IPS-11a (cell line): ENCODE data around the gene FAM171A2.

Experiments used
- H3K4me3 ChIP-seq: one replicate; pipeline ENCODE4 v1.5.1; 2013; ENCODE audit warnings: low read depth, low read length, control low read depth

The FAM171A2 gene

GRCh38 chr17:44362459-44362948 lies 1.1 kb downstream of the FAM171A2 start:
- peak overlapping the region; percentile 47 for H3K4me3 ChIP-seq

DNA sequence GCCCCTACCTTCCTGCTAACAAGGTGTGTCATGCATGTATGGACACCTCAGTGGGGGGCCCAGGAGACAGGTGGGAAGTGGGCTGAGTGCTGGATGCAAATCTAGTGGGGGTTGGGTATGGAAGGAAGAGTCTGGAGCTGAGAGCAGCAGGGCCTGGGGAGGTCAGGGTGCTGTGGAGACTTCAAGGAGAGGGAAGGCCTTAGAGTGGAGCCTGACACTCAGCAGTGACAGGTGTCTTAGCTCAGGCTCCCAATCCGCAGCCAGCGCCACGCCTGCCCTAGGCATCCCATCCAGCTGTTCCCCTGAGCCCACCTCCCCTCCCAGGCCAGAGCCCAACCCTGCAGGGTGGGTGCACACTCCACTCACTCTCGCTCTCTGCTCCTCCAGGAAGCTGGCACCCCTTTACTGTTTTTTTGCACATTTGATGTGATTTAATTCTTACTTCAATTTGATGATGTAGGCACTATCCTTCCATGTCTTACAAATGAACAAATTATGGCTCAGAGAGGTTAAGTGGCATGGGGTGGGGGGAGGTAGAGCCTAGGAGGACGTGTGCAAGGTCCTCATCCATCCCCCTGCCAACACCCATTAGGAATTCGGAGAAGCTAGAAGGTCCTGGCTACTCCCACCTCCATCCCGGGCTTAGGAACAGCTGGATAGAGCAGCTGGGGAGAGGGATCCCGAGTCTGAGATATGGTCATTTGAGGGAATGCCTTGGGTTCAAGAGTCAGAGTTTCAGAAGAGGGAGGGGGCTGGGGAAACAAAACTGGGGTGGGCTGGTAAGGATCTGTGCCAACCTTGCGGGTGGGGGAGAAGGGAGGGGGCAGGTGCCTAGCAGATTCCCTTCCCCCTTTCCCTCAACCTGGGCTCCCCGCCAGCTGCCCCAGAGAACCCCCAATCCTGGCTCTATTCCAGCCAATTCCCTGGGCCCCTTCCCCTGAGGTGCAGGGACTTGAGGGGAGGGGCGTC lies 2.1 kb downstream of the FAM171A2 start:
- no peak overlapping the region for H3K4me3 ChIP-seq

DNA sequence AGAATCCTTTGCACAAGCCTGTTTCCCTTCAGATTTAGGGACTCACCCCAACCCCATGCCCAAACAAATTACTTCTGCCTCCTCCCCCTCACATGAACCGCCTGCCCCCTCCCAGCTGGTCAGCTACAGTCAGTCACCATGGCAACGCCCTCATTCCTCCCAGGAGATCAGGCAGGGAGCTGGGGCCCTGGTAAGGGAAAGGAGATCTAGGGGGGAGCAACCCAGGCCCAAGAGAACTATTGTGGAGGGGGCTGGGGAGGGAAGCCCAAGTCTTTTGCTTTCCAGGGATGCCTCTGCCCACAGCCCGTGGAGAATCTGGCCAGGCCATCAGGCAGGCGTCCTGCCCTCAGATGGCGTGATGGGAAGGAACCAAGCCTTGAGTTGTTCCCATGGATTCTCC lies 2.8 kb downstream of the FAM171A2 start:
- no peak overlapping the region for H3K4me3 ChIP-seq

GRCh38 chr17:44360144-44360533 lies 3.5 kb downstream of the FAM171A2 start:
- no peak overlapping the region for H3K4me3 ChIP-seq

DNA sequence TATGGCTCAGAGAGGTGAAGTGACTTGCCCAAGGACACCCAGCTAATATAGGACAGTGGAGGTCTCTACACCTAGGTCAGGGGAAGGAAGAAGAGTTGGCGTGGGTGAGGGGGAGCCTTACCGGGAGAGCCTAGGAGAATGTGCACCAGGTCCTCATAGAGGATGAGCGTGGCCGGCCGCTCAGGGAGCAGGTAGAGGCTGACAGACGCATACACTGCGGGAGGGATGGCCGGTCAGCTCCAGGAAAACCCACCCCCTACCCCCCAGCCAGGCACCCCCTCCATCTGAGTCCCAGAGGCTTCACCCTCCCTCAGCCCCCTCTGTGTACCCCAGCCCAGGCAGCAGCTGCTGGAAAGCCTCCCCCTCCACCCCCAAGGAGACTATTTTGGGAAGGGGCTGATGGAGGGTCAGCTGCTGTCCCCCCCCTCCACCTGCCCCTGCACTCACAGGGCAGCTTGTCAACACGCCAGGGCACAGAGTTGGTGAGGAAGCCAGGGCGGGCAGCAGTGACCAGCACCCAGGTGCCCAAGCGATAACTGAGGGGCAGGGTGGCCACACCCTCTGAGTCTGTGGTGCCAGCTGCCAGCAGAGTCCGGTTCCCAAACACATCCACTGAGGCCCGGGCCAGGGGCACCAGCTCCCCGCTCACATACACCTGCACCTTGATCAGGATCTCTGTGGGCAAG lies 4.1 kb downstream of the FAM171A2 start:
- H3K4me3 ChIP-seq, result no peak overlapping the region

- H3K4me3 ChIP-seq, result no peak overlapping the region
These were observed 4.6 kb downstream of the FAM171A2 start for GRCh38 chr17:44359006-44359405.

DNA sequence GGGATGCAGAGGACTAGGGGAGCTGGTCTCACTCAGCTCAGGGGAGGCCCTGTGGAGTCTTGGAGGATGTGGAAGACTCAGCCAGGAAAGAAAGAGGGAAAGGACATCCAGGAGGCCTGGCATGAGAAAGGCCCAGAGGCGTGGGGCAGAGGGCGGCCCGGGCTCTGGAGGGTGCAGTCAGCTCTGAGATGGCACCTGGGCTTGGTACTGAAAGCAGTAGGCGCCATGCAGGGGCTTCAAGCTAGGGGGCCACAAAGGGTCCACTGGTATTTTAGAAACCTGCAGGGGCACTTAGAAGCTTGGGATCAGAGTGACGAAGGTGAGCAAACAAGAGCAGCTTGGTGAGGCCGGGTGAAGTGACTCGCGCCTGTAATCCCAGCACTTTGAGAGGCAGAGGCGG lies 5.6 kb downstream of the FAM171A2 start:
- no peak overlapping the region for H3K4me3 ChIP-seq

DNA sequence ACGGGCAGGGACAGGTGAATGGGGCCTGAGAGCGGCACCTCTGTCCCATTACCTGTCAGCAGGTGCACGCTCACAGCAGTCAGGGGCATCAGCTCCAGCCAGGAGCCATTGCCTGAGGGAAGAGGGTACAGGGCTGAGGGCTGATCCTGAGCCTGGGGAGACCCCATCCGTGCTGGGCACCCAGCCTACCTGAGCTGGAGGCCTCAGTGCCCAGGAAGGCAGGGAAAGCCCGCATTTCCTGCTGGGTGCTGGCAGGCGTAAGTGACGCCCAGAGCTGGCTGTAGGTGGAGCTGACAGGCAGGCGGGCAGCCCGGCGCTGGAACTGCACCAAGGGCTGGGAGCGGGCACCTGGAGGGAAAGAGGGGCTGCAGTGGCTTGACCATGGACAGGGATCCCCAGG lies 7.4 kb downstream of the FAM171A2 start:
- no peak overlapping the region for H3K4me3 ChIP-seq

- no peak overlapping the region for H3K4me3 ChIP-seq
These were observed 8.0 kb downstream of the FAM171A2 start for GRCh38 chr17:44355642-44356099.

DNA sequence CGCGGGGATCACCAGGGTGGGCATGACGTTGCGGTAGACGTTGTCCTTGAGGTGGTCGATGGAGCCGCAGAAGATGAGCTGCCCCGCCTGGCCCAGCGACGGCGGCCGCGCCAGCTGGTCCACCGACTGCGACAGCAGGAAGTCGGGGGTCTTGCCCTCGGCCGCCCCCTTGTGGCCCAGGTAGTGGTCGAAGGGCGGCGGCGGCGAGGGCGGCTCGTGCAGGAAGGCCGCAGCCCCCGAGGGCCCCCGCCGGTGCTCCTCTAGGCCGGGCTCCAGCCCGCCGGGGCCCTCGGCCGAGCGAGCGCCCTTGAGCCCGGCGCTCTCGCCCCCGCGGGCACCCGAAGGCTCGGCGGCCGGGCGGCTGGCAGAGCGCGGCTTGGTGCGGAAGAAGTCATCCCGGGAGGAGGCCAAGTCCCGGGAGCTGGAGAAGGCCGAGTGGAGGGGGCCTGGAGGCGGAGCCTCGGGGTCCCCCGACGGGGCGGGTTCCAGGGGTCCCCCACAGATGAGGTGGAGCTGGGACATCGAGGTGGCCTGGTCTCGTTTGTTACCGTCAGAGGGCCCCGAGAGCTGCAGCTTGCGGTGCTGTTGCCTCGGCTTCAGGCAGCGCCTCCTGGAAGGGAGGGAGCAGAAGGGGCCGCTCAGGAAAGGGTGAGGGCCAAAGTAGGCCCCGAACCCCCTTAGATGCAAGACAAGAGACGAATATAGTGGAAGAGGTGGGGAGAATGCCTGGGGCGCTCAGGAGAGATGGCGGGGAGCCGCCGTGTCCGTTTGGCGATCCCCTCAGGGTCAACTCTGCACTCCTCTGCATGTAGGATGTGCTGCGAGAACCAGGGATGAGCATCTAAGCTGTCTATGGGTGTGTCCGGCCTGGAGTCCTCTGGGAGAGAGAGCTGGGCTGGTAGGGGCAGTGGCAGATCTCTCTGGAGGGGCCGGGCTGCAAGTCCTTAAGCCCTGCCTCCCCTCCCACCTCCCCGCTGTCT lies 8.8 kb downstream of the FAM171A2 start:
- H3K4me3 ChIP-seq, result peak overlapping the region; percentile 4

GRCh38 chr17:44353672-44354331 lies 9.9 kb downstream of the FAM171A2 start:
- H3K4me3 ChIP-seq, result peak overlapping the region; percentile 33

GRCh38 chr17:44352828-44353671 lies 10.6 kb downstream of the FAM171A2 start:
- H3K4me3 ChIP-seq, result peak overlapping the region; percentile 10

DNA sequence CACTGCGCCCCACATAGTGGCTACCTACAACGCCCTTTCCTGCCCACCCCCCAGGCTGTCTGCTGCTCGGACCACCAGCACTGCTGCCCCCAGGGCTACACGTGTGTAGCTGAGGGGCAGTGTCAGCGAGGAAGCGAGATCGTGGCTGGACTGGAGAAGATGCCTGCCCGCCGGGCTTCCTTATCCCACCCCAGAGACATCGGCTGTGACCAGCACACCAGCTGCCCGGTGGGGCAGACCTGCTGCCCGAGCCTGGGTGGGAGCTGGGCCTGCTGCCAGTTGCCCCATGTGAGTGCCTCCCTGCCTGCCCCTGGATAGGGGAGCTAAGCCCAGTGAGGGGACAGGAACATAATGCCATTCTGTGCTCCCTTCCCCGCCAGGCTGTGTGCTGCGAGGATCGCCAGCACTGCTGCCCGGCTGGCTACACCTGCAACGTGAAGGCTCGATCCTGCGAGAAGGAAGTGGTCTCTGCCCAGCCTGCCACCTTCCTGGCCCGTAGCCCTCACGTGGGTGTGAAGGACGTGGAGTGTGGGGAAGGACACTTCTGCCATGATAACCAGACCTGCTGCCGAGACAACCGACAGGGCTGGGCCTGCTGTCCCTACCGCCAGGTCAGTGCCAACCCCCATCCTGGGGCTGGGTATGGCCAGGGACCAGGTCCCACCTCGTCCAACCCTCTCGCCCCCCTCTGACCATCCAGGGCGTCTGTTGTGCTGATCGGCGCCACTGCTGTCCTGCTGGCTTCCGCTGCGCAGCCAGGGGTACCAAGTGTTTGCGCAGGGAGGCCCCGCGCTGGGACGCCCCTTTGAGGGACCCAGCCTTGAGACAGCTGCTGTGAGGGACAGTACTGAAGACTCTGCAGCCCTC lies 11.5 kb downstream of the FAM171A2 start:
- H3K4me3 ChIP-seq, result no peak overlapping the region

DNA sequence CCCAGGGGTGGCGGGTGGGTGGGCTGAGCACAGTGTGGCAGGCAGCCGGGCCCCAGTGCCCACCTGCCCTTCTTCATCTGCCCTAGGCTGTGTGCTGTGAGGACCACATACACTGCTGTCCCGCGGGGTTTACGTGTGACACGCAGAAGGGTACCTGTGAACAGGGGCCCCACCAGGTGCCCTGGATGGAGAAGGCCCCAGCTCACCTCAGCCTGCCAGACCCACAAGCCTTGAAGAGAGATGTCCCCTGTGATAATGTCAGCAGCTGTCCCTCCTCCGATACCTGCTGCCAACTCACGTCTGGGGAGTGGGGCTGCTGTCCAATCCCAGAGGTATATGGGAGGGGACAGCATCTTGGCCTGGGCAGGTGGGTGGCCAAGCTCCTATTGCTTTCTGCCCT lies 12.2 kb downstream of the FAM171A2 start:
- H3K4me3 ChIP-seq, result no peak overlapping the region

DNA sequence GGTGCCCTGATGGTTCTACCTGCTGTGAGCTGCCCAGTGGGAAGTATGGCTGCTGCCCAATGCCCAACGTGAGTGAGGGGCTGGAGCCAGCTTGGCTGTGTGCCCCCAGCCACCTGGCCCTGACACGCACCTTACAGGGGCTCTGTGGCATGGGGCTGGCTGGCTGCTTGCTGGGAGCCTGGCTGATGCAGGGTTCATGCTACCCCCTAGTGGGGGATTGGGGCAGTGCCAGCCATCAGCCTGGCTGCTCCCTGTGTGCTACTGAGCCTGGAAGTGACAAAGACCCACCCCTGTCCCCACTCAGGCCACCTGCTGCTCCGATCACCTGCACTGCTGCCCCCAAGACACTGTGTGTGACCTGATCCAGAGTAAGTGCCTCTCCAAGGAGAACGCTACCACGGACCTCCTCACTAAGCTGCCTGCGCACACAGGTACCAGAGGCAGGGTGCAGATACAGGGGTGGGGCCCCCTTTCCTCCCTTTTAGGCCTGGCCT lies 12.9 kb downstream of the FAM171A2 start:
- no peak overlapping the region for H3K4me3 ChIP-seq

DNA sequence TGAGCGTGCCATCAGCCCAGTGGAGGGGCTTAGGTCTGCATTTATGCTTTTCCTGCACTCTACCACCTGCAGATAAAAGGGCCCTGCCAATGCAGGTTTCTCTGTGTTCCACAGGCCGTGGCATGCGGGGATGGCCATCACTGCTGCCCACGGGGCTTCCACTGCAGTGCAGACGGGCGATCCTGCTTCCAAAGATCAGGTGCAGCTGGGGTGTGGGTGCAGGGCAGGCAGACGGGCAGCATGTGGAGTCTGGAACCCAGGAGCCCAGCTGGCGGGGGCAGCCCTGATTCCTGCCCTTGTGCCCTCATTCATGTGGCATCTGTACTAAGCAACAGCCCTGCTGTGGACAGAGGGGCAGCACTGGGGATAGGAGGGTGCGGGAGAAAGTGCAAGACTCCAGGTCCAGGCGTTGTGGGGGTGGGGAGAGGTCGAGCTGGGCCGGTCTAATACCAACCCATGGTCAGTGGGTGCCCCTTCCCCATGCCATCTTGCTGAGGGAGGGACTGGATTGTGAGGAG lies 14.0 kb downstream of the FAM171A2 start:
- no peak overlapping the region for H3K4me3 ChIP-seq

DNA sequence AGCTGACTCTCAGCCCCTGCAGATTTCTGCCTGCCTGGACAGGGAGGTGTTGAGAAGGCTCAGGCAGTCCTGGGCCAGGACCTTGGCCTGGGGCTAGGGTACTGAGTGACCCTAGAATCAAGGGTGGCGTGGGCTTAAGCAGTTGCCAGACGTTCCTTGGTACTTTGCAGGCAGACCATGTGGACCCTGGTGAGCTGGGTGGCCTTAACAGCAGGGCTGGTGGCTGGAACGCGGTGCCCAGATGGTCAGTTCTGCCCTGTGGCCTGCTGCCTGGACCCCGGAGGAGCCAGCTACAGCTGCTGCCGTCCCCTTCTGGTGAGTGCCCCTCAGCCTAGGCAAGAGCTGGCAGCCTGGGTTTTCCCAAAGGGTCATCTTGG lies 14.7 kb downstream of the FAM171A2 start:
- no peak overlapping the region for H3K4me3 ChIP-seq
